DMS 273 (cell line): ENCODE results near the gene RHOU.
A peak's percentile ranks its signal among the peaks of the same experiment; 100 is the strongest.
"Not testable (repeated sequence)": the region's sequence is repeated elsewhere in the genome, so short reads cannot be mapped to it uniquely, and the experiment has no call there.

Source experiments
- DNase-seq: peaks from one replicate; lab custom pipeline; 2025; ENCODE audit not compliant: unreplicated experiment; lab: John Stamatoyannopoulos, UW

RHOU gene

DNA sequence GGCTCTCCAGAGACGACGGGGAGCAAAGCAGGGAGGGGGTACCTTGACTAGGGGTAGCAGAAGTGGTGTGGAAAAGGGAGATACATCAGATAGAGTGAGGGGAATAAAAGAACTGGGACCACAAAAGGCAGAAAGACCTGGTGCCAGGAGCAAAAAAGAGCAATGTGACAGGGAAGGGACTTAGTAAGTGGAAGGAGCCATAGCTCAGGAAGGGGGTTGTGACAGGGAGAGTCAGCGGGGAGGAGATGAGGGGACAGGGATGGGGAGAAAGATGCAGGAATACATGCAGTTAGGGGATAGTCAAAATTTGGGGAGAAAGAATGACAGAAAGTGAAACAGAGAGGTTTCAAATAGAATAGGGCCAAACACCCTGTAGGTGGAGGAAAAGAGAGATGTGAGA, 20.5 kb downstream of the RHOU start:
- no peak for DNase-seq

GRCh38 chr1:228756457-228756856, 21.2 kb downstream of the RHOU start:
- no peak for DNase-seq

DNA sequence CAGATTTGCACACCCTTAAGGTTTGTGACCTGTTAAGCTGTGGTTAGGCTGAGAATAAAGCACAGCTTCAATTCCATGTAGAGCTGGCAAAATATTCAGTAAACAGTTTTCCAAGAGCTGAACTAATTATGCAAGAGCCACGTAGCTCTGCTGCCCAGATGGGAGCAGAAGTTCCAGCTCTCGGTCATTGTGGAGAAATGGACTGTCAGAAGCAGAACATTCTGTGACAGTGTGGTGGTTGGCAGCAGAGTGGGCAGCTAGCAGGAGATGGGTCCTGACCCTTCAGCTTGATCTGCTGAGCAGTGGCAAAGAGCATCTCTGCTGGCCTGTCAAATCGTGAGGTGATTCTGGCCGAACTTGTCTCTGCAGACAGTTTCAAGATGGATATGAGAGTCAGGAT, 23.2 kb downstream of the RHOU start:
- DNase-seq = no peak

DNA sequence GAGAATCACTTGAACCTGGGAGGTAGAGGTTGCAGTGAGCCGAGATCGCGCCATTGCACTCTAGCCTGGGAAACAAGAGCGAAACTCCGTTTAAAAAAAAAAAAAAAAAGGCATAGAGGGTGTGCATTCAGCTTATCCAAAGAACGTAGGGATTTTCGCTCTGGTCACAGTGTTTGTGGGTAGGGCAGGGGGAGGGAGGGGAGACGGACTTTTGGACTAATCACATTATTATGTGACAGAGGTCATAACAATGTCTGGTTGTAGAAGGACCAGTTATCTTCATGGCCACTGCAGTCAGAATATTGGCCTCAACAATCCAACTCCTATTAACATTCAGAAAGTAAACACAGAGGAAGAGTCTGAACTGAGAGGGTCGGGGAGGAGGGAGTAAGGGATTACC, 25.7 kb downstream of the RHOU start:
- no peak for DNase-seq

DNA sequence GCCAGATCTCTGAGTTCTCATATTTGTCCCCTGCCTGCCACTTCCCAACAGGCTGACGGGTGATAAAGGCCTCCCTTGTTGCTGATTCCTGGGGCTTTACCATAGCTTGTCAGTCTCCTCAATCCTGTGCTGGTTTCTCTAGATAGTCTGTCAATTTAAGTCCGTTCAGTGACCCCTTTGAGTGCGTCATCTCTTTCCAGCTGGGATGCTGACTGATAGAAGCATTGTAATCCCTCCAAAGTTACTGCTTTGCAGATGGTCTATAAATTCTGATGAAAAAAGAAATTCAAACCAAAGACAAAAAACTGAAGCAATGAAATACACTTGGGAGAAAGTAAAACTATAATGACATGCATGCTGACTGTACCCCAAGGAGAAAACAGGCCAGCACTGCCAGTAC, 28.3 kb downstream of the RHOU start:
- DNase-seq = no peak

DNA sequence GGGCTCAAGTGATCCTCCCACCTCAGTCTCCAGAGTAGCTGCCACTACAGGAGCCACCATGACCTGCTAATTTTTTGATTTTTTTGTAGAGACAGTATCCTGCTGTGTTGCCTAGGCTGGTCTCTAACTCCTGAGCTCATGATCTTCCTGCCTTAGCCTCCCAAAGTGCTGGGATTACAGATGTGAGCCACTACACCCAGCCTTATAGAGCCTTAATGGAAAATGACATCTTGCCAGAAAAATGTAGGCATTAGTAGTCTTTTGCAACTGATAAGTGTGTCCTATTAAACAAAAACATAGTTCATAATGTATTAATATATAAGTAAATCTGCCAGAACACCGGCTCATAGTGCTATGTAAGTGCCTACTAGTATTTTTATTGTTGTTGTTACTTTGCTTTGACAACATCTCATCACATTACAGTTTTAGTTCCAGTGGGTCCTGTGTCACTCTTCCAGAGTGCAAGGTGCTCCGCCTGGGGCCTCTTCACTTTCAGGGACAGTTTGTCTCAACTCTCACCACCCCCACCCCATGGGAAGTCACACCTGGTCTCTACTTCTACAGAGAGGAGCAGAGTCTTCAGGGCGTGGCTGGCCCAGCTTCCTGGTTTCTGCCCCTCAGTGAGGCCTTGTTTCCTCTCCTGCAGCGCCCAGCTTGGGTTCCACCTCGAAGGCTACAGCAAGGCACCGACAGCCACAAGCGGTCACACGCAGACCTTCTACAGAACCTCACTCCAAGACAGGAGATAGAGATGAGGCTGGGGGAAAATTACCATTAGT, 30.1 kb downstream of the RHOU start:
- DNase-seq = no peak

DNA sequence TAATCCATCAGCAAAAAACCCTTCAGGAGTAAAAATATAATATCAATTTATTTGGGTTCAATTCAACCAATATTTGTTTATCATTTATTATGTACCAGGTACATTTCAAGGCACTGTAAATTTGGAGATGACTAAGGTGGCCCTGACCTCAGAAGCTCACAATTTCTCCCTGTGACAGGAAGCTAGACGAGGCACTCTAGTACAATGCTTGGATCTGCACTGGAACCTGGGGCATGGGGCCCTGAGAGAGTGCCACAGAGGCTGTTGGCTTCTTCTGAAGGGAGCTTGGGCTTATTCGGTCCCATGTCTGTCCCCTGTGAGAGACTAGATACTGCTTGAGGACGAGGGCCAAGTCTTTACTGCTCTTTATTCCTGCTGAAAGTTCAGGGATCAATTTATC, 31.5 kb downstream of the RHOU start:
- no peak for DNase-seq

GRCh38 chr1:228767636-228768354, 32.5 kb downstream of the RHOU start:
- DNase-seq = peak; percentile 67

DNA sequence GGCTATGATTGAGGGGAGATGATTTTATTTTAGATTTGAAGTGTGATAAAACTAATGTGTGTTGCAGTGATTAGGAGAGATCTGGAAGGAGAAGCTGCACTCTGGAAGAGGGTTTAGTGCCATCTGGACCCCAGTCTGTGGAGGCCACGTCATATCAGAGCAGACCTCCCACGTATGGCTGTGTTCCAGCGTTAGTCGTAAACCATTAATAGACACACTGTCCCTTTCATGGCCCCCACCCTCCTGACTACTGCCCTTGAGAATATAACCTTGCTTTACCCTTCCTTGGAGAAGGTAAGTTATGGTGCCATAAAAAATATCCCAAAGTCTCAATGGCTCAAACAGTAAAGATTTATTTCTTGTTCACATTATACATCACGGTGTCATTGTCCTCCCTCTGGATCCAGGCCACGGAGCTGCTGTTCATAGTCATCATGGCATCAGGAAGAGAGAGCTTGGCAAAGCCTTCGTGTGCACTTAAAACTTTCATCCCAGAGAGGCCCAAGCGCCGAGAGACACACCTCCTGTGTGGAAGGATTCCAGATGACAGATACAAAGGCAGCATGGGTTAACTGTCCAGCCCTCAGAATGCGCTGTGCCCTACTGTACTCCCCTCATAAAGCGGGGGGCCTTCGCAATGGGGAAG, 33.2 kb downstream of the RHOU start:
- DNase-seq = peak; percentile 95

DNA sequence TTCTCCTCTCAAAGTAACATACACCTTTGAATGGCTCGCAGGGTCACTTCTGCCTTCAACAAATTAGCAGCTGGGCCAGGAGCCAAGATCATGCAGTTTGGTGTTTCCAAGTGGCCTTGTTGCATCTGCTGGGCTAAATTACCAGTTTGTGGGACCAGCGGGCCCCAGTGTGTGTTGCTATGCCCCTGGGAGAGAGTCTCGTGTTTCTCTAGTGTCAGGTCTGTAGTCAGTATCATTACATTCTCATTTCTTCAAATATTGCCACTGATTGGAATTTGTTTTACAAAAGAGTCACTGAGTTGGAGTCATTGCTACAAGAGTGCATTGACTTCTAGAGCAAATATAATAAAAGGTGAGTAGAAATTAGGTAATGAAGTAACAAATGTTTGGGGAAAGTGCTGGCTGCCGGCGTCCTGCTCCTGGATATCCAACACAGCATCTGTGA, 35.5 kb downstream of the RHOU start:
- peak; percentile 92 for DNase-seq

GRCh38 chr1:228772516-228773212, 37.4 kb downstream of the RHOU start:
- DNase-seq = no peak

- not testable (repeated sequence) for DNase-seq
These were observed 40.7 kb downstream of the RHOU start for GRCh38 chr1:228775946-228776345.

DNA sequence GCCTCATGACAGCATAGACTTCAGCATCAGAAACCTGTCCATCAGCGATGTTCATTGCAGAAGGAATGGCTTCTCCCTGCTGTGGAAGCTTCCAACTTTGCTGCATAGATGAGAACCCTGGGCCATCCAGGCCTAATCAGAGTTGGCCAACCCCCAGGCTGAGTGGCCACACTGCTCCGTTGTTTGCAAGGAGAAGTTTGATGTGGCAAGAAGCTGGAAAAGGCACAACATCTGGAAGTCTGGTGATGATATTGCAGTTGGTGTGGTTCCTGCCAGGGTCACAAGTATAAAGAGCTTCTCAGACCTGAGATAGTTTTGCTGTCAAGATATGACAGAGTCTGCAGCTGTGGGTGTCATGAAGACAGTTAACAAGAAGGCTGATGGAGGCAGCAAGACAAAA, 41.2 kb downstream of the RHOU start:
- DNase-seq = no peak

GRCh38 chr1:228777236-228777635, 42.0 kb downstream of the RHOU start:
- no peak for DNase-seq

DNA sequence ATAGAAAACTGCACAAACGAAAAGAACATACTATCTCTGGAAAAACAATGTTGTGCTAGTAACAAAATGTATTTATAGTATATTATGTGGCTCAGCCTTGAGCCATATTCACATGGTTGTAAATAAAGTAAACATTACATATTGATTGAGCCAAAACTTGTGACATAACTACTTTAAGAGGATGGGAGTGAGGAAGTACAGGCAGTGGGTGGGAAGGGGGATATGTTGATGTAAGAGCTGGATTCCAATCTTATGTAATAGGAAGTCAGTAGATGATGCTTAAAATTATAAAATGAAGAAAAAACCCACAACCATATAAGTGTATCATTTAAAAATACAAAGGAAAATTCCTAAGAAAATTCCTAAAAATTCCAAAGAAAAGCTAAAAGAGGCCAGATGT, 42.7 kb downstream of the RHOU start:
- DNase-seq = no peak

DNA sequence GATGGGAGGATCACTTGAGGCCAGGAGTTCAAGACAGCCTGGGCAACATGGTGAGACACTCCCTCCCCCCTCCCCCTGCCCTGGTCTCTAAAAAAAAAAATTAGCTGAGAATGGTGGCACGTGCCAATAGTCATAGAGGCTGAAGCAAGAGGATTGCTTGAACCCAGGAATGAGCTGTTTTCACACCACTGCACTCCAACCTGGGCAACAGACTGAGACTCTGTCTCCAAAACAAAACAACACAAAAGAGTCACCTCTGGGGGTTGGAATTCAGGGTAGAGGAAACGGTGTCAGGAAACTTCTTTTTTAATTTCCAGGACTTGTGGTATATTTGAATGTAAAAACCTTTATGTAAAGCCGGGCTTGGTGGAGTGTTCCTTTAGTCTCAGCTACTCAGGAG, 43.2 kb downstream of the RHOU start:
- no peak for DNase-seq

GRCh38 chr1:228778961-228779360, 43.7 kb downstream of the RHOU start:
- no peak for DNase-seq

- peak; percentile 77 for DNase-seq
These were observed 46.0 kb downstream of the RHOU start for GRCh38 chr1:228781161-228781808.

DNA sequence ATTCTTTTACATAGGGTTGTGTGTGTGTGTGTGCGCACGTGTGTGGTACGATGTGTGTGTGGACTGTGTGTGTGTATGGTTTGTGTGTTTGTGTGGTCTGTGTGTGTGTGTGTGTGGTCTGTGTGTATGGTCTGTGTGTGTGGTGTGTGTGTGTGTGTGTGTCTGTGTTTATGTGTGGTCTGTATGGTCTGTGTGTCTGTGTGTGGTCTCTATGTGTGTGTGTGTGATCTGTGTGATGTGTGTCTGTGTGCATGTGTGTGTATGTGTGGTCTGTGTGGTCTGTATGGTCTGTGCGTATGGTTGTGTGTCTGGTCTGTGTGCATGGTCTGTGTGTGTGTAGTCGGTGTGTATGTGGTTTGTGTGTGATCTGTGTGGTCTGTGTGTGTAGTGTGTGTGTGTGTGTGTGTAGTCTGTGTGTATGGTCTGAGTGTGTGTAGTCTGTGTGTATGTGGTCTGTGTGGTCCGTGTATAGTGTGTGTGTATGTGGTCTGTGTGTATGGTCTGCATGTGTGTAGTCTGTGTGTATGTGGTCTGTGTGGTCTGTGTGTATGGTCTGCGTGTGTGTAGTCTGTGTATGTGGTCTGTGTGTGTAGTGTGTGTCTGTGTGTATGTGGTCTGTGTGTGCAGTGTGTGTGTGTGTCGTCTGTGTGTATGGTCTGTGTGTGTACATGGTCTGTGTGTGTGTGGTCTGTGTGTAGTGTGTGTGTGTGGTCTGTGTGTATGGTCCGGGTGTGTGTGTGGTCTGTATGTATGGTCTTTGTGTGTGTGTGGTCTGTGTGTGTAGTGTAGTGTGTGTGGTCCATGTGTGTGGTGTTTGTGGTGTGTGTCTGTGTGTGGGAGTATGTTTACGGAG, 46.8 kb downstream of the RHOU start:
- no peak for DNase-seq
